T-cell (primary cell): ENCODE data around the gene FUOM. TPM values are rescaled to one million over a fixed set of nuclear protein-coding genes. Genes with fewer than 3 reads are reported as not detected.
"Not testable (repeated sequence)": the region's sequence is repeated elsewhere in the genome, so short reads cannot be mapped to it uniquely, and the experiment has no call there.

Experiments
- ATAC-seq, 4 experiments: fragments of 200-7000 bp in 3 of 4; fragments of 150-1000 bp in 1 of 4; cut with Tn5 transposase; replicated peaks in 1 of 4; 1 replicate in 3 of 4; 2 replicates in 1 of 4; pipeline ENCODE4 v1.10.0; 2021; ENCODE audit warnings: moderate library complexity in 3 of 4, mild to moderate bottlenecking in 2 of 4, moderate number of reproducible peaks in 1 of 4
- CTCF ChIA-PET, 2 donors: fragments of 300-600 bp; sonication (Branson Sonifier 250); formaldehyde crosslinking; loops; one replicate each; lab custom pipeline; 2022; ENCODE audit warnings: antibody characterized with exemption in 2 of 2; lab: Charles Lee
- POLR2A ChIA-PET, 2 donors: fragments of 300-600 bp; sonication (Branson Sonifier 250); formaldehyde crosslinking; loops; one replicate each; lab custom pipeline; 2022; ENCODE audit warnings: antibody characterized with exemption in 2 of 2; lab: Charles Lee
- DNase-seq, 35 experiments: peaks; one replicate each; pipeline versions ENCODE4 v3.0.0 to v3.0.0-alpha.2; 2013 to 2023
- H3K27ac ChIP-seq: one replicate; pipeline ENCODE4 v1.5.1; 2013; ENCODE audit warnings: low read length
- H3K27me3 ChIP-seq, 2 experiments: replicated peaks in 1 of 2; 1 replicate in 1 of 2; 2 replicates in 1 of 2; pipeline versions ENCODE4 v1.6.1 to v1.7.0; 2013; ENCODE audit warnings: low read length in 1 of 2, mixed read lengths in 1 of 2; ENCODE audit not compliant: control insufficient read depth in 2 of 2, insufficient read depth in 2 of 2; ENCODE audit errors: extremely low read depth in 1 of 2
- H3K36me3 ChIP-seq, 2 donors: 1 replicate in 1 of 2; 2 replicates in 1 of 2; pipeline versions ENCODE4 v1.6.1 to v1.7.0; 2013; ENCODE audit warnings: low read length in 1 of 2; ENCODE audit not compliant: control insufficient read depth in 2 of 2, insufficient read depth in 1 of 2; ENCODE audit errors: extremely low read depth in 1 of 2
- H3K4me1 ChIP-seq, 2 experiments: 1 replicate in 1 of 2; 2 replicates in 1 of 2; pipeline versions ENCODE4 v1.6.1 to v1.7.0; 2013; ENCODE audit warnings: low read length in 2 of 2, mixed read lengths in 1 of 2; ENCODE audit not compliant: insufficient read depth in 2 of 2, control insufficient read depth in 1 of 2; ENCODE audit errors: extremely low read depth in 1 of 2
- H3K4me3 ChIP-seq, 2 donors: 1 replicate in 1 of 2; 2 replicates in 1 of 2; pipeline versions ENCODE4 v1.5.1 to v1.7.0; 2013; ENCODE audit warnings: mild to moderate bottlenecking in 2 of 2, low read length in 1 of 2, moderate library complexity in 1 of 2; ENCODE audit not compliant: control insufficient read depth in 1 of 2; ENCODE audit errors: extremely low read depth in 1 of 2
- H3K9me3 ChIP-seq: 2 replicates; pipeline ENCODE4 v1.7.0; 2013
- H3K27ac Mint-ChIP-seq, 2 donors: one replicate each; pipeline ENCODE4 v1.8.0; 2020 to 2021; ENCODE audit warnings: mild to moderate bottlenecking in 2 of 2, mixed read lengths in 2 of 2
- H3K27me3 Mint-ChIP-seq, 2 donors: one replicate each; pipeline ENCODE4 v1.8.0; 2021 to 2022; ENCODE audit warnings: mixed read lengths in 2 of 2
- H3K36me3 Mint-ChIP-seq: one replicate; pipeline ENCODE4 v1.8.0; 2021; ENCODE audit warnings: mixed read lengths
- H3K4me1 Mint-ChIP-seq, 3 donors: one replicate each; pipeline ENCODE4 v1.8.0; 2020 to 2022; ENCODE audit warnings: mixed read lengths in 3 of 3, mild to moderate bottlenecking in 1 of 3
- H3K4me3 Mint-ChIP-seq, 3 donors: one replicate each; pipeline ENCODE4 v1.8.0; 2020 to 2022; ENCODE audit warnings: mild to moderate bottlenecking in 3 of 3, mixed read lengths in 3 of 3, moderate library complexity in 3 of 3
- H3K9me3 Mint-ChIP-seq, 3 donors: one replicate each; pipeline ENCODE4 v1.8.0; 2020 to 2022; ENCODE audit warnings: mixed read lengths in 3 of 3
- WGBS: methylation state at CpG from one replicate; pipeline ENCODE4 v1.1.5; 2013; ENCODE audit warnings: missing lambda C conversion rate; ENCODE audit not compliant: insufficient coverage; 5-methylcytosine and 5-hydroxymethylcytosine counted together
- total RNA-seq, 35 experiments: library from RNA in 6 of 35; stranded (reverse) in 6 of 35; fragments of 120-200 nt in 1 of 35; gene quantifications; one replicate each; pipeline versions ENCODE4 v1.2.1 to v1.2.4 and lab custom pipeline; 2013 to 2026

Gene FUOM
- total RNA-seq, 5 donors from 2014 or later (not counting 1 experiment from before 2014, with no cell fraction given) = 9.4 to 30.3 (median 26.9) TPM

GRCh38 chr10:133322064-133322709, 35.6 kb downstream of the FUOM start:
- Mint-ChIP-seq H3K27me3 (peaks cover 9 to 22% of the 10 kb centered on the region in 2 donors), H3K4me1 (peaks cover 11 to 15% (median 13%) of the 10 kb centered on the region in 3 donors)
- CTCF ChIA-PET, POLR2A ChIA-PET, H3K9me3 Mint-ChIP-seq, DNase-seq, H3K4me3 ChIP-seq, H3K9me3 ChIP-seq, H3K36me3 Mint-ChIP-seq, ATAC-seq, H3K27ac Mint-ChIP-seq, H3K27ac ChIP-seq, H3K4me3 Mint-ChIP-seq, H3K36me3 ChIP-seq: not testable (repeated sequence)
- Histone ChIP-seq H3K27me3 (peaks cover 0 to 36% of the 10 kb centered on the region in 2 experiments), H3K4me1 (peaks cover 5 to 33% of the 10 kb centered on the region in 2 experiments)
- WGBS = no CpG with 5 or more reads among the region's 14 CpGs

GRCh38 chr10:133320852-133321422, 36.9 kb downstream of the FUOM start:
- not testable (repeated sequence) for H3K4me3 Mint-ChIP-seq, H3K27ac Mint-ChIP-seq, H3K9me3 ChIP-seq, H3K9me3 Mint-ChIP-seq, H3K36me3 ChIP-seq, H3K36me3 Mint-ChIP-seq, DNase-seq, H3K27ac ChIP-seq, ATAC-seq, H3K4me3 ChIP-seq
- Mint-ChIP-seq H3K27me3 (peaks cover 7 to 11% of the 10 kb centered on the region in 2 donors), H3K4me1 (peaks cover 8 to 13% (median 12%) of the 10 kb centered on the region in 3 donors)
- POLR2A ChIA-PET = interaction anchor here in 1 of 2 donors (0.5 kb wide), 1 partner anchor 58 kb away, joined by 3 read pairs; no protein-coding TSS in a partner anchor
- peaks cover 0 to 24% of the 10 kb centered on the region in 2 experiments for H3K27me3 ChIP-seq
- 97% methylated on average over 5 of the region's 6 CpGs for WGBS
- CTCF ChIA-PET = interaction anchor here (0.7 to 1.6 kb wide), 3 partner anchors 9 to 13 kb away, joined by 3 to 6 read pairs (median 3); no protein-coding TSS in a partner anchor
- peaks cover 5 to 26% of the 10 kb centered on the region in 2 experiments for H3K4me1 ChIP-seq

GRCh38 chr10:133318494-133319127, 39.2 kb downstream of the FUOM start:
- peak overlapping the region; percentile 44 to 51 for H3K4me3 ChIP-seq
- peaks cover 7 to 8% of the 10 kb centered on the region in 2 donors for H3K27me3 Mint-ChIP-seq
- no peaks in the 10 kb centered on the region for H3K36me3 Mint-ChIP-seq
- H3K27me3 ChIP-seq = peaks cover 0 to 14% of the 10 kb centered on the region in 2 experiments
- H3K27ac ChIP-seq = no peak overlapping the region
- no peaks in the 10 kb centered on the region for H3K9me3 ChIP-seq
- ChIA-PET POLR2A (no interaction called here), CTCF (interaction anchor here in 1 of 2 donors (1.0 kb wide), 1 partner anchor 10 kb away, joined by 5 read pairs; no protein-coding TSS in a partner anchor)
- H3K27ac Mint-ChIP-seq = no peak overlapping the region
- H3K4me1 ChIP-seq = peaks cover 0 to 12% of the 10 kb centered on the region in 2 experiments
- ATAC-seq (peak; percentile 79 to 89 (median 86)), DNase-seq (peak in 31 of 35 experiments; percentile 27 to 79 (median 53))
- 11% methylated on average over 41 of the region's 51 CpGs for WGBS
- peaks cover 7 to 18% (median 13%) of the 10 kb centered on the region in 3 donors for H3K4me1 Mint-ChIP-seq
- no peaks in the 10 kb centered on the region for H3K9me3 Mint-ChIP-seq
- H3K4me3 Mint-ChIP-seq = peak overlapping the region; percentile 44 to 78 (median 63)
- no peaks in the 10 kb centered on the region for H3K36me3 ChIP-seq

GRCh38 chr10:133316732-133317131, 41.1 kb downstream of the FUOM start:
- CTCF ChIA-PET = no interaction called here
- peaks cover 6 to 7% of the 10 kb centered on the region in 2 donors for H3K27me3 Mint-ChIP-seq
- ATAC-seq (no peak), DNase-seq (no peak)
- H3K4me3 Mint-ChIP-seq = no peak overlapping the region
- POLR2A ChIA-PET = no interaction called here
- H3K9me3 Mint-ChIP-seq = no peaks in the 10 kb centered on the region
- WGBS = no CpG with 5 or more reads among the region's 7 CpGs
- Histone ChIP-seq H3K27ac (no peak overlapping the region), H3K4me1 (peaks cover 0 to 12% of the 10 kb centered on the region in 2 experiments), H3K27me3 (peaks cover 0 to 14% of the 10 kb centered on the region in 2 experiments), H3K9me3 (no peaks in the 10 kb centered on the region), H3K4me3 (no peak overlapping the region), H3K36me3 (peaks cover 0 to 2% of the 10 kb centered on the region in 2 donors)
- no peak overlapping the region for H3K27ac Mint-ChIP-seq
- peaks cover 7 to 18% (median 13%) of the 10 kb centered on the region in 3 donors for H3K4me1 Mint-ChIP-seq
- peaks cover 6% of the 10 kb centered on the region for H3K36me3 Mint-ChIP-seq

GRCh38 chr10:133316266-133316665, 41.6 kb downstream of the FUOM start:
- WGBS = 63% methylated on average over 2 of the region's 9 CpGs
- Histone ChIP-seq H3K9me3 (no peaks in the 10 kb centered on the region), H3K36me3 (peaks cover 0 to 7% of the 10 kb centered on the region in 2 donors), H3K27me3 (peaks cover 0 to 14% of the 10 kb centered on the region in 2 experiments), H3K4me1 (peaks cover 0 to 12% of the 10 kb centered on the region in 2 experiments), H3K4me3 (no peak overlapping the region), H3K27ac (no peak overlapping the region)
- Mint-ChIP-seq H3K27ac (no peak overlapping the region), H3K36me3 (peaks cover 10% of the 10 kb centered on the region), H3K27me3 (peaks cover 6 to 7% of the 10 kb centered on the region in 2 donors), H3K4me1 (peaks cover 7 to 18% (median 13%) of the 10 kb centered on the region in 3 donors), H3K4me3 (no peak overlapping the region), H3K9me3 (no peaks in the 10 kb centered on the region)
- no peak for ATAC-seq
- POLR2A ChIA-PET = interaction anchor here in 1 of 2 donors (0.6 kb wide), 1 partner anchor 38 kb away, joined by 3 read pairs; no protein-coding TSS in a partner anchor
- CTCF ChIA-PET = no interaction called here
- no peak for DNase-seq

- H3K27ac ChIP-seq = no peak overlapping the region
- peaks cover 0 to 12% of the 10 kb centered on the region in 2 experiments for H3K4me1 ChIP-seq
- Mint-ChIP-seq H3K9me3 (no peaks in the 10 kb centered on the region), H3K27me3 (peaks cover 6 to 7% of the 10 kb centered on the region in 2 donors), H3K27ac (no peak overlapping the region), H3K36me3 (peaks cover 10% of the 10 kb centered on the region), H3K4me3 (no peak overlapping the region), H3K4me1 (peaks cover 7 to 18% (median 13%) of the 10 kb centered on the region in 3 donors)
- DNase-seq (no peak), ATAC-seq (no peak)
- H3K9me3 ChIP-seq = no peaks in the 10 kb centered on the region
- 60% methylated on average over 5 of the region's 5 CpGs for WGBS
- peaks cover 0 to 14% of the 10 kb centered on the region in 2 experiments for H3K27me3 ChIP-seq
- CTCF ChIA-PET = no interaction called here
- POLR2A ChIA-PET = interaction anchor here in 1 of 2 donors (0.6 to 1.1 kb wide), 2 partner anchors 8 to 39 kb away, joined by 3 read pairs; no protein-coding TSS in a partner anchor
- H3K4me3 ChIP-seq = no peak overlapping the region
- peaks cover 3 to 8% of the 10 kb centered on the region in 2 donors for H3K36me3 ChIP-seq
Observed at GRCh38 chr10:133315847-133316246, 42.0 kb downstream of the FUOM start.
